Measurements from ENCODE around the gene IPCEF1. TPM values are rescaled to one million over a fixed set of nuclear protein-coding genes. Genes with fewer than 3 reads are reported as not detected.

The IPCEF1 gene
- total and polyA plus RNA-seq, 2 experiments from 2014 or later = 0.15 TPM; not detected in 1

- Histone ChIP-seq H3K4me1 (ENCODE audit: low read depth) (no peaks in the 10 kb centered on the region), H3K36me3 (no peaks in the 10 kb centered on the region), H3K27me3 (no peaks in the 10 kb centered on the region), H3K9me3 (ENCODE audit: low read depth) (no peaks in the 10 kb centered on the region), H3K27ac (no peak overlapping the region), H3K4me3 (no peak overlapping the region)
- DNase-seq (ENCODE audit: low read depth in 1 of 2, low spot score in 1 of 2) = no peak
- no peak for TF ChIP-seq CTCF (IDR thresholded peaks at IDR 0.05; ENCODE audit: low read depth, low read length)
Measured at GRCh38 chr6:154284313-154284853, 72.2 kb downstream of the IPCEF1 start.

DNA sequence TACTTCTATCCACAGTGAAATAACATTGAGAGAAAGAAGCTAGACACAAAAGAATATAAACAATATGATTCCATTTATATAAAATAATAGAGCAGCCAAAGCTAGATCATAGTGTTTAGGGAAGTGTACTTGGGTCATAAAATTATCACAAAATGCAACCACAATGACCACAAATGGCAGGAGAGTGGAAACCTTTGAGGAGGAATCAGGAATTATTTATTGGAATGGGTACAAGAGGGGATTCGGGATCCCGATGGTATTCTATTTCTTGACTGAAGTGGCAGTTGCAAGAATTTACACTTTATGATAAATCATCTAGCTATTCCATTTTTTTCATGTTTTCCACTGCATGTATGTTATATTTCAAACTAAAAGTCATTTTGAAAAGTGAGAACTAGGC lies 76.1 kb downstream of the IPCEF1 start:
- H3K36me3 ChIP-seq = no peaks in the 10 kb centered on the region
- TF ChIP-seq CTCF (IDR thresholded peaks at IDR 0.05; ENCODE audit: low read depth, low read length) = no peak
- H3K27ac ChIP-seq = no peak overlapping the region
- DNase-seq (ENCODE audit: low read depth in 1 of 2, low spot score in 1 of 2) = no peak
- H3K4me3 ChIP-seq = no peak overlapping the region
- H3K4me1 ChIP-seq (ENCODE audit: low read depth) = no peaks in the 10 kb centered on the region
- no peaks in the 10 kb centered on the region for H3K9me3 ChIP-seq (ENCODE audit: low read depth)
- H3K27me3 ChIP-seq = no peaks in the 10 kb centered on the region

DNA sequence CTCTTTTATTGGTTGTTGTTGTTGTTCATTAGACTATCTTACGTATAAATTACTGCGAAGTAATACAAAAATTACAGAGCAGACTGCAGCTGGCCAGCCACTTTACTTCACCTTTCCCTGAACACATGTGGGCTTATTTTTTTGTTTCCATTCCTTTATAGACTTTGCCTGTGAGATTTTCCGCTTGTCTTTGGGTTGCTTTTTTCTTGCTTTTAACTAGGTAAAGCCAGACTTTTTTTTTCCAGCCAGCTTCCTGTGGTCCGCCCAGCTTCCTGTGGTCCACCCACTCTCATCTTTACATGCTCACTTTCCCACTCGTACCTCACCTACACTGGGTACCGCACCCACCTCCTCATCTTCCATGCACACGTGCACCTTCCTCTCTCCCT lies 79.0 kb downstream of the IPCEF1 start:
- no peak for TF ChIP-seq CTCF (IDR thresholded peaks at IDR 0.05; ENCODE audit: low read depth, low read length)
- Histone ChIP-seq H3K27ac (no peak overlapping the region), H3K36me3 (no peaks in the 10 kb centered on the region), H3K9me3 (ENCODE audit: low read depth) (no peaks in the 10 kb centered on the region), H3K4me1 (ENCODE audit: low read depth) (no peaks in the 10 kb centered on the region), H3K4me3 (no peak overlapping the region), H3K27me3 (no peaks in the 10 kb centered on the region)
- DNase-seq (ENCODE audit: low read depth in 1 of 2, low spot score in 1 of 2) = no peak

GRCh38 chr6:154276810-154277628 lies 79.6 kb downstream of the IPCEF1 start:
- Histone ChIP-seq H3K27ac (no peak overlapping the region), H3K36me3 (no peaks in the 10 kb centered on the region), H3K4me1 (ENCODE audit: low read depth) (no peaks in the 10 kb centered on the region), H3K4me3 (no peak overlapping the region), H3K27me3 (no peaks in the 10 kb centered on the region), H3K9me3 (ENCODE audit: low read depth) (no peaks in the 10 kb centered on the region)
- DNase-seq (ENCODE audit: low read depth in 1 of 2, low spot score in 1 of 2) = peak; percentile 47 to 63
- TF ChIP-seq CTCF (IDR thresholded peaks at IDR 0.05; ENCODE audit: low read depth, low read length) = peak; percentile 59

DNA sequence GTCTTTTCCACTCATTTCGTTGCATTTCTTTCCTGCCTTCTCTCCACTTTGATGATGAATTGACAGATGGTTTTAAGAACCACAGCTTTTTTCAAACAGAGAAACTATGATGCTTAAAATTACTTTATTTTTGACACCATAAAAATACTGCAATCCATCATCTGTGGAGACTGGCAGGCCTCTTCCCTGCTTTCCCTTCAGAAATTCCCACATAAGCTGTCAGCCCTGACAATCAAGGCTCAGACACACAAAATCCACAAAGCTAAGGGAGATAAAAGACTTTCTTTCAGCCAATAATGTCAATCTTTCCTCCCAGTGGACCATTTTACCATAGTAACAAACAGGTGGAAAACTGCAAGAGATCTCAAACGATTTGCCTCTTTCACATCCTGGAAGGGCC lies 82.4 kb downstream of the IPCEF1 start:
- Histone ChIP-seq H3K27me3 (no peaks in the 10 kb centered on the region), H3K4me1 (ENCODE audit: low read depth) (no peaks in the 10 kb centered on the region), H3K36me3 (no peaks in the 10 kb centered on the region), H3K27ac (no peak overlapping the region), H3K9me3 (ENCODE audit: low read depth) (no peaks in the 10 kb centered on the region), H3K4me3 (no peak overlapping the region)
- no peak for TF ChIP-seq CTCF (IDR thresholded peaks at IDR 0.05; ENCODE audit: low read depth, low read length)
- DNase-seq (ENCODE audit: low read depth in 1 of 2, low spot score in 1 of 2) = no peak
